Brain microvascular endothelial cell (primary cell): ENCODE results near the gene PRR27.
"Not testable (repeated sequence)": the region's sequence is repeated elsewhere in the genome, so short reads cannot be mapped to it uniquely, and the experiment has no call there.

Experiments used
- DNase-seq: peaks from one replicate; pipeline ENCODE4 v3.0.0-alpha.2; 2020
- H3K27ac ChIP-seq: fragments of 250-450 bp; sonication (Bioruptor Pico); 2 replicates; pipeline ENCODE4 v1.5.1; 2020; ENCODE audit warnings: mild to moderate bottlenecking, moderate library complexity
- H3K27me3 ChIP-seq: fragments of 250-450 bp; sonication (Bioruptor Pico); replicated peaks from 2 replicates; pipeline ENCODE4 v1.5.1; 2020; ENCODE audit warnings: mild to moderate bottlenecking
- H3K36me3 ChIP-seq: fragments of 250-450 bp; sonication (Bioruptor Pico); replicated peaks from 2 replicates; pipeline ENCODE4 v1.5.1; 2020; ENCODE audit warnings: mild to moderate bottlenecking
- H3K4me3 ChIP-seq: 2 replicates; pipeline ENCODE4 v1.5.1; 2011; ENCODE audit warnings: low read depth, mild to moderate bottlenecking, control low read depth, low read length, moderate library complexity
- in situ Hi-C: cut with HindIII; loops from 2 replicates; pipeline ENCODE4 v1.10.0; 2017; ENCODE audit warnings: low sequenced_read_pairs, low pct_ligation_motif_present
- TF ChIP-seq, protein P1 (sequence below): IDR thresholded peaks from 2 replicates; pipeline ENCODE4 v1.5.1; 2011; ENCODE audit warnings: low read depth, mild to moderate bottlenecking, moderate library complexity, low read length, control low read depth, inconsistent platforms; ENCODE audit errors: missing control alignments

PRR27 gene

DNA sequence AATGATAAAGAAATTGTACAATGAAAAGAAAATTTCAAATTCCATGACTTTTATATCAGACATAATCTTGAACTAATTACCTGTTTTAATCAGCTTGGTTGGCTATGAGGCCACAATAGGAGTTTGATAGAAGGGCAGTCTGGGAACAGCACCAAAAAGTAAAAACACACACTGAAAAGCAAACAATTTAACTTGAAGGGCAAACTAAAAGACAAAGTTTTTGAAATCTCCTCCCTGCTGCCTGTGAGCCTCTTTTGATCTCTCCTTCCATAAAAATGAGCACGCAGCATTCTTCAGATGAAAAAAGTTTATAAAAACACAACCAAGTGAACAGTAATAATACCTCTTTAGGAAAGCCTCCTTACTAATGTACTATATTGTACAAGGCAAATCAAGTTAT, 49.6 kb downstream of the PRR27 start:
- H3K36me3 ChIP-seq = no peaks in the 10 kb centered on the region
- DNase-seq = no peak
- no peaks in the 10 kb centered on the region for H3K27me3 ChIP-seq
- in situ Hi-C loops = no loop called here
- no peak overlapping the region for H3K4me3 ChIP-seq
- TF ChIP-seq, protein P1, sequence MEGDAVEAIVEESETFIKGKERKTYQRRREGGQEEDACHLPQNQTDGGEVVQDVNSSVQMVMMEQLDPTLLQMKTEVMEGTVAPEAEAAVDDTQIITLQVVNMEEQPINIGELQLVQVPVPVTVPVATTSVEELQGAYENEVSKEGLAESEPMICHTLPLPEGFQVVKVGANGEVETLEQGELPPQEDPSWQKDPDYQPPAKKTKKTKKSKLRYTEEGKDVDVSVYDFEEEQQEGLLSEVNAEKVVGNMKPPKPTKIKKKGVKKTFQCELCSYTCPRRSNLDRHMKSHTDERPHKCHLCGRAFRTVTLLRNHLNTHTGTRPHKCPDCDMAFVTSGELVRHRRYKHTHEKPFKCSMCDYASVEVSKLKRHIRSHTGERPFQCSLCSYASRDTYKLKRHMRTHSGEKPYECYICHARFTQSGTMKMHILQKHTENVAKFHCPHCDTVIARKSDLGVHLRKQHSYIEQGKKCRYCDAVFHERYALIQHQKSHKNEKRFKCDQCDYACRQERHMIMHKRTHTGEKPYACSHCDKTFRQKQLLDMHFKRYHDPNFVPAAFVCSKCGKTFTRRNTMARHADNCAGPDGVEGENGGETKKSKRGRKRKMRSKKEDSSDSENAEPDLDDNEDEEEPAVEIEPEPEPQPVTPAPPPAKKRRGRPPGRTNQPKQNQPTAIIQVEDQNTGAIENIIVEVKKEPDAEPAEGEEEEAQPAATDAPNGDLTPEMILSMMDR = no peak
- no peak overlapping the region for H3K27ac ChIP-seq

DNA sequence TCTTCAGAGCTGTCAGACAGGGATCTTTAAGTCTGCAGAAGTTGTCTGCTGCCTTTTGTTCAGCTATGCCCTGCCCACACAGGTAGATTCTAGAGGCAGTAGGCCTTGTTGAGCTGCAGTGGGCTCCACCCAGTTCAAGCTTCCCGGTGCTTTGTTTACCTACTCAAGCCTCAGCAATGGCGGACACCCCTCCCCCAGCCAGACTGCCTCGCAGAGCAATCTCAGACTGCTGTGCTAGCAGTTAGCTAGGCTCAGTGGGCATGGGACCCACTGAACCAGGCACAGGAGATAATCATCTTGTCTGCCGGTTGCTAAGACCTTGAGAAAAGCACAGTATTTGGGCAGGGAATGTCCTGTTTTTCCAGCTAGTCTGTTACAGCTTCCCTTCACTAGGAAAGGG, 58.7 kb downstream of the PRR27 start:
- in situ Hi-C loops, H3K4me3 ChIP-seq: not testable (repeated sequence)

More for the DNA sequence above, 58.7 kb downstream of the PRR27 start:
- not testable (repeated sequence) for DNase-seq, H3K27me3 ChIP-seq, H3K36me3 ChIP-seq, H3K27ac ChIP-seq
